Activated CD8-positive, alpha-beta memory T cell treated with anti-CD3 and anti-CD28 coated beads, Interleukin-2, amount 50 U/mL, for 1 hour (primary cell): ENCODE measurements around the gene AFDN.

Experiments used
- DNase-seq: peaks from one replicate; pipeline ENCODE4 v3.0.0-alpha.2; 2020; ENCODE audit errors: extremely low read depth

Gene AFDN

DNA sequence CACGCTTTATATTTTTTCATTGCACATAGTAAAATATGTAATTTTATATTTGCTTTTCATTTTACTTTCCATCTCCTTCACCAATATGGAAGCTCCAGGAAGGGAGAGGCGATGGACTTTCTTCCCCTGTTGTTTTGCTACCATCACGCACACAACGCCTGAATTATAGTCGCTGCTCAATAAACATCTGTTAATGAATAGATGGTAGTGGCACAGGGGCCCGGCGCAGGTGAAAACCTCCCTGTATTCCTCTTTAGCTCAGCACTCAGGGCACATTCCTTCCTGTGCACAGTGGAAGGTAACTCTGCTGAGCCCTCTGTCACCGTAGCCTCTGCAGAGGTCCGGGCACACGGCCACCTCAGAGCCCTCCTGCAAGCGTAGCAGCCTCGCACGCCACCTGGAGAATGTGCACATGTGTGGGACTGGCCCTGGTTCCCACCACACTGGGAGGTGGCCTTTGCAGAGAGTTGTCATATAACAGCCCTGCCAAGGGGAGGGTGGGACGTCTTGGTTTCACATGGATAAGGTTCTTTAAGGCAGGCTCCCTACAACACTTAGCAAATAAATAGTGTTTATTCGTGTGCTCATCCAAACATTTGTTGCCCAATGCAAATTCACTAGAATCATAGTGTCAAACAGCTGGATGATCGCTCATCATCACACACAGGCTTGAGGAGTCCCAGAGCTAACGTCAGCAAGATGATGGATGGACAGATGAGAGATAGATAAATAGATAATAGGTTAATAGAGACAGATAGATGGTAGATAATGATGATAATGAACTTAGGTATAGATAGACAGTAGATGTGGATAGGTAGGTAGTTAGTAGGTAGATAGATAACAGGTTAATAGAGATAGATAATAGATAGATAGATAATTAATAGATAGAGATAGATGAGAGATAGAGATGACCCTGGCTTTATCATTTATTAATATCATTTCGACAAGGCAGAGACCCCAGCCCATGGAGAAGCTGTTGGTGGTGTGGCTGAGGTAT, 32.3 kb upstream of the AFDN start:
- DNase-seq: no peak

DNA sequence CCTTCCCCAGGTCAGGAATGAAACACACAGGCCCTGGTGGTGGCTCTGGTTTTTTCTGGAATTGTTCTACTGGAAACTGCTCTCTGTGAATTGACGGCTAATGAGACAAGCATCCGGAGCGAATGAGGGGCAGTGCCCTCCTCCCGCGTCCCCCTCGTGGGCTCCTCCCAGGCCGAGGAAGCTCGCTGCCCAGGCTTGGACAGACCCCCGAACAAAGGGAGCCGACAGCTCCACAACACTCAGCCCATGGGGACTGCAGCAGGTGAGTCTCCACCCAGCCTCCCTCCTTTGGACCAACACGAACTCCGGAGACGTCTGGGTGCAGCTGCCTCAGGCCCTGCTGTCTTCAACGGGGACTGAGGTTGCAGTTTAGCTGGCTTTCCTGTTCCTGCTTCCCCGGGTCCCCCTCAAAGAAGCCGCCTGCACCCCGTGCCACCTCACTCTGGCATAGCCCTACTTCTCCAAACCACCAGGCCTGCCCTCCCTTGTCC, 31.3 kb upstream of the AFDN start:
- no peak for DNase-seq

DNA sequence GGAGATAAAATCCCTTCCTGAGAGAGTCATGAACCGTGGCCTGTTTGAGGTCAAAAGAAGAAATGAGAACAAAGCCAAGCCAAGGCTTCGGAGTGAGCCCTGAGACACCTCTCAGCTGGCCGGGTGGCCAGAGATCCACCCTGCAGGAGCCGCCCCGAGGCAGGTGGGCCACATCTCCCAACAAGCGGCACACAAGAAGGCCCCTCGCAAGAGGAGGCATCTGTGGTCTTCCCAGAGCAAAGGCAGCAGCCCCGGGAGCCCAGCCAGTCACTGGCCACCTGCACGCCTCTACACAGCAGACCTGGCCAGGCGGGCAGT, 30.9 kb upstream of the AFDN start:
- DNase-seq: no peak

DNA sequence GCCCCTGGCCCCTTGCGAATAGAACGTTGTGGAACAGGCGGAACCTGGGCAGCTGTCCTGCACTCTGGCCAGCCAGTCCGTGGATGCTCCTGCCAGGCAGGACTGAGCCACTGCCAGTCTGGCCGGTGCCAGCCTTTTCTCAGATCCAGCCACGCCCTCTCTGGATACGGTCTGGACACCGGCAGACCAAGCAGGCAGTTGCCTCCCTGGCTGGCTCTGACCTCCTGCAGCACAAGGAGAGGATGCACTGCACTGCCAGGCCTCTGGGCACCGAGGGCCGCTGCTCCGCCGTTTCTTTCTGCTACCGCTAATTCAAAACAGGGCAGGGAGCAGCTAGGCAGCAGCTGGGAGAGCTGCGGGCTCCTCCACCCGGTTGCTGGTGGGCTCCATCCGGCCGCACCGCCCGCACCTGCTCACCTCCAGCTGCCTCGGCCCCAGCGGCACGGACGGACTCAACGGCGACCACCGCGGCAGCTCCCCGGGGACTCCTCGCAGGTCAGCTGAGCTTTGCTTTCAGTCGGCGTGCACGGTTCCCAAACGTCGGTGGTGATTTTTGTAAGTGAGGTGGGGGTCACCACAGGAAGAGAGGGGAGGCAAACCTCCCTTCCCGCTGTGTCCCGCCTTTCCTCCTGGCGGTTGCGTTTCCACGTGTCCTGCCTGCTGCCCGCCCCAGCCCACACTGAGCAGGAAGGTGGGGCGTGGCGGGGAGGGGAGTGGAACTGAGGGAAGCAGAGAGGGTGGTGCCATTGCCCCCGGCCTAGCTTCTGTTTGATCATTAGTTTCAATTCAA, 30.3 kb upstream of the AFDN start:
- no peak for DNase-seq

DNA sequence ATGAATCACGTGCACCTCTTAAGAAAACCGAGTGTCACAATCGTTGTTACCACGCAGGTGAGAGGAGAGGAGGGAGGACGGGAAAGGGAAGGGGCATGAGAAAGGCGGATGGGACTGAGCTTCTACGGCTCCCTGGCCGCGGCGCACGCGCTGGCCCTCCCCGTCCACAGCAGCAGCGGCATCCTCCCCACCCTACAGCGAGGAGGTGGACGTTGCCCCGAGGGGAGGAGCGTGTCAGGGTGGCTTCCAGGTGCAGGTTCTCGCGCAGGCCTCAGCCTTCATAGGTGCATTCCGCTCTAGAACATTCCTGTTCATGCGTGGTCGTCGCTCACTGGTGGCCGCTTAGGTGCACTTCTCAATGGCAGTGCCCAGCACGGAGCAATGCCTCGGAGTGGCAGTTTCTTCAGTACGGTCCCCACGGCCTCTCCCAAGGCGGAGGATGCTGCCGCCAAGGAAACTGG, 29.7 kb upstream of the AFDN start:
- DNase-seq: no peak

DNA sequence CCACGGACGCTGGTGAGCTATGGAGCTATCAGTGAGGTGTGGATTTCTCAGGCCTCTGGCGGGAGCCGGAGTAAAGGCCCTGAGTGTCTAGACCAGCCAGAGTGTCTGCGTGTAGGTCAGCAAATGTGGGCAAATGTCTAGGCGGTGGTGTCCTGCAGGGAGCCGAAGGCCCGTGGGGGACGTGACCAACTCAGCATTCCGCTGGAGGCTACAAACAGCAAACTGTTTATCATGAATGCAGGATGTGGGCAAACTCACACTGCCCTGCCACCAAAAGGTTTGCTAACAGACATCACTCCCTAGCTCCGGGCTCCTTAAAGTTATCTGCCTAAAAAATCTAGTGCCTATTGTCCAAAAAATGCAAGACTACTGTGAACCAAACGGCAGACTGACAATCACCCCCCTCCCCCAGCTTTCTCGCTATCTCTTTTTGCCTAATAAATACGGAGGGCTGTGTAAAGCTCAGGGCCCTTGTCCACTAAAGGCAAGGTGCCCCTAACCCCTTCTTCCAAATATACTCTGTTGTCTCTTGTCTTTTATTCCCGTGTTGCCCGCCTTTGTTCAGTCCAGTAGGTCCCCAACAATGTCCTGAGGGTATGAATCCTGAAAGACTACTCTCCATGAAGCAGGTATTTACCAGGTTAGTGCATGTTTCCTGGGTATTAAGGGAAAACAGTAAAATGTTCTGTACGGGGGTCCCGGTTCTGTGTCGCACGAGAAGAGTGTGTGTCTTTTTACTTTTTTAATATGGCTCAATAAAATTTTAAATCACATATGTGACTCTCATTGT, 29.0 kb upstream of the AFDN start:
- DNase-seq: no peak

DNA sequence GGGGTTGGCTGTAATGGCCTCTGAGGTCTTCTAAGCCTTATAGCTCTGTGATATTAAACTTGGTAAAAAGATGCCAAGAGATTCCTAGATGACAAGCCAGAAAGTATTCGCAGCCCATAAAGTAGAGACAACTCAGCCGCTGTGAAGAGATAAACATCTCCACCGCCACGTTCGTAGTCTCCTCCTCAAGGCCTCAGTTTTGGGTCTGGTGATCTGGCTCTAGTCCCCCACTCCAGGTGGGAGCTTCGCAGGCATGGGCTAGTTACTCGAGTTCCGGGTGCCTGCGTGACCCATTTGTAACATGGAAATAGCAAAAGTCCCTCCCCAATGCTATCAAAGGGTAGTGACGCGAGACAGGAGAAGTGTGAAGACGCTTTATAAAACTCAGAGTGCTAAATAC, 28.3 kb upstream of the AFDN start:
- no peak for DNase-seq

DNA sequence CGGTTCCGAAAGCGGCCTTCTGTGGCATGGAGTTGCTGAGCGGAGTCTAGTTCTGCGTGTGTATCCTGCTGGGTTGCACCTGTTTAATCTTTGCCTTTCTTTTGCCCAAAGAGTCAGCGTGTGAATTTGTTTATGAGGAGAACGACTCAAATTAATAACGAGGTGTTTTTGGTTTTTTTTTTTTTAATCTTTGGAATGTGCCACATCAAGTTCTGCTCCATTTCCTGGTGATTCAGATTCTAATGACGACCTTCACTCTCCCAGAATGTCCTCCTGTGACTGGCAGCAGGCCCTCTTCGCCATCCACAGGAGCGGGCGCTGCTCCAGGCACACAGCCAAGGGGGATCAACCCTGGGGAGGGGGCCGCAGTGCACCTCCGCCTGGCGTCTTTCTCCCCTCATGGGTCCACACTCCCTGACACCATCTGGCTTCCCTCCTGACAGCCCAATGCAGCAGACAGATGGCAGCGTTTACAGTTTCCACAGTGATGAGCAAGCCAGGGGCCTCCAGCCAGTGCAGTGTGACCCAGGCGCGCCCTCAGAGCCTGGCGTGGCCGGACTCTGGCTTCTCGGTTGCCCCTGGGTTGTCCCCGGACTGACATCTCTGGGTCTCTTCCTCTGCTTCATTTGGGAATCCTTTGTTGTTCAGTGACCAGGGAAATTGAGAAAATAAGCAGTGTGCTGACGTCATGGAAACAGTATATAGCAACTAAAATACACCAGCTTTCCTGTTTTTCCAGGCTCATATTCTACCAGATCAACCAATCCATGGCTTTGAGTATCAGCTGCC, 27.5 kb upstream of the AFDN start:
- no peak for DNase-seq

DNA sequence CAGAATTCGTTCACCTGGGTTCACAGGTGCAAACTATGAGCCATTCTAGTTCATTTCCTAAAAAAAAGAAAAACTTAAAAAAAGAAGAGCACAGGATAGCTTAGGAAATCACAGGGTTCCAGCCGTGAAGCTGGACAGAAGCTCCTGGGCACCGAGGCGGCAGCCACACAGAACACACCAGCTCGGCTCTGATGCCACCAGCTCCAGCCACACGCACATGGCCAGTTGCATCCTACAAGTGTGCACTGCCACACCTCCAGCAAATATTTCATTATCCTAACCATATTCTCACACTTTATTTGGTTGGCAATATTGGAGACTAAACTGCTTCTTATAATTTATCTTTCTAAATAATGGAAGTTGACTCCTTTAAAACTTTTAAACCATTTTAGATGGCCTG, 26.2 kb upstream of the AFDN start:
- DNase-seq: no peak

DNA sequence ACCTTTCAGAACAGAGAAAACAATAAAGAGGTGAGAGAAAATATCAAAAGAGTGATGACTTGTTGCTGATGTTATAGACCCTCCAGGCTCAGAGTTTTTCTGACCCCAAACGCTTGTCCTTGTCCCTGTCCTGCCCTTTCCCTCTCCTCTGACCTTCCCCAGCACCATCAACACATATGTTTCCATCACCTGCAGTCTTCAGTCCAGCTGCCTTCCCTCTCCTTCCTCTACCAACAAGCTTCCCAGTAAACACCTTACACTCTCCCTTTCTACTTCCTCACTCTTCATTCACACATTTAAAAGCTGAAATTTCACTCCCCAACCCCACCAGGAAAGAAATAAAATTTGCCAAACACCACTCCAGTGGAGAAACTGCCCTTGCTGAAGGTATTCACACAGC, 25.4 kb upstream of the AFDN start:
- no peak for DNase-seq

DNA sequence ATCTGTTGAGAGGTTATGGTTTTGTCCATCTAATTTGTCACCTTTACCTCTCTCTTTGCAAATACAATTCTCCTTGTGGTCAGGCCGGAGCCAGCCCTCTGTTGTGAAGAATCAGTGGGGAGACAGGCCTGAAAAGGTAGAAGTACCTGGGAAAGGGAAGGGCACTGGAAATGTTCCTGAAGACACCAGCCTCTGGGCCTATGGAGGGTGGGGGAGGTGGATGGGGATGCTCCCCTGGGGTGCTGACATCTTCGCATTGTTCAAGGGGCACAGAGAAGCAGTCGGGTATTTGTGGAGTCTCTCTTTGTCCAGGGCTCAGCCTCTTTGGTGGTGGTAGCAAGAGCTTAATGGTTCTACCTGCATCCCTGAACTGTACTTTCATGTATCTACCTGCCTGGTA, 24.4 kb upstream of the AFDN start:
- no peak for DNase-seq

DNA sequence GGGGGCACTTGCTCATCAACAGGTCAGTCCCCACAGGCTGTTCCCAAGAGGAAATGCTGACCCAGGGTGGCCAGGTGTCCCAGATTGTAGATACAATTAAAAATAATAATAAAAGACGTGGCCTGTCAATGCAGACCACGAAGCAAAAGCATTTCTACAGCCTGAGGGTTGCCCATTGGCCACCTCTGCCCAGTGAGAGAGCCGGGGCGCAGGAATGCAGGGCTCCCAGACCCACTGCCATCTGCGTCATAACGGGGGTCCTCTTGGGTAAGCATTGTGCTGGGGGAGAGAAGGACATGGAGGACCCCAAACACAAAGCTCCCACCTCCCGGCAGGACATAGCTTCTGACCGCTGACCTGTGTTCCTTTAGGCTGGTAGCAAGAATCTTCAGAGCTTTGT, 22.9 kb upstream of the AFDN start:
- DNase-seq: no peak

DNA sequence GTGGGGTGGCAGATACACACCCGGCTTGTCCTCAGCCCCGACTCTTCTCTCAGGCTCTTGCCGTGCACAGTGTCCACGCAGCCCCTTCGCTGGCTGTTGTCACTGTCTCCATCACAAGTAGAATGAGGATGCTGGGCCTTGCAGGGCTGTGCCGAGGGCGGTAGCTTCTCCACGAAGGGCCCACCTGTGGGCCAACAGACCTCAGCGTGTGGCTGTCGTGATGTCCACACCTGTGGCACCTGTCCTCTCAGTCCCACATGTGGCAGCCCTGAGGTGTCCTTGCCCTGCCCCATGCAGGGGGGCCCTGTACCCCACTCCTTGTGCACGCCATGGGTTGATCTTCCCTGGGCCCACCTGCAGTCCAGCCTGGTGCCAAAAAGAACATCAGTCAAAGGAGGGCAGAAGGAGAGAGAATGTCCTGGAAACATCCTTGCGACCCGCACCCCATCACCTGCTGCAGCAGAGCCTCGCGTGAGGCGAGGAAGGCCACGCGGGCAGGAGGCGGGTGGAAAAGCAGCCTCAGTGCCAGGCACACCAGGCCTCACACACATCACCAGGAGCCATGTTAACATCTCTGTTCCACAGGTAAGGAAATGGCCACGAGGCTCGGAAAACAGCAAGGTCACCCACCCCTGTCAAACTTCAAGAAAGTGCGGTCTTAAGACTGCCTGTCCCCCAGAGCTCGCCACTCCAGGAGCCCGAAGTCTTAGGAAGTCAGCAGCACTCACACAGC, 22.3 kb upstream of the AFDN start:
- no peak for DNase-seq

DNA sequence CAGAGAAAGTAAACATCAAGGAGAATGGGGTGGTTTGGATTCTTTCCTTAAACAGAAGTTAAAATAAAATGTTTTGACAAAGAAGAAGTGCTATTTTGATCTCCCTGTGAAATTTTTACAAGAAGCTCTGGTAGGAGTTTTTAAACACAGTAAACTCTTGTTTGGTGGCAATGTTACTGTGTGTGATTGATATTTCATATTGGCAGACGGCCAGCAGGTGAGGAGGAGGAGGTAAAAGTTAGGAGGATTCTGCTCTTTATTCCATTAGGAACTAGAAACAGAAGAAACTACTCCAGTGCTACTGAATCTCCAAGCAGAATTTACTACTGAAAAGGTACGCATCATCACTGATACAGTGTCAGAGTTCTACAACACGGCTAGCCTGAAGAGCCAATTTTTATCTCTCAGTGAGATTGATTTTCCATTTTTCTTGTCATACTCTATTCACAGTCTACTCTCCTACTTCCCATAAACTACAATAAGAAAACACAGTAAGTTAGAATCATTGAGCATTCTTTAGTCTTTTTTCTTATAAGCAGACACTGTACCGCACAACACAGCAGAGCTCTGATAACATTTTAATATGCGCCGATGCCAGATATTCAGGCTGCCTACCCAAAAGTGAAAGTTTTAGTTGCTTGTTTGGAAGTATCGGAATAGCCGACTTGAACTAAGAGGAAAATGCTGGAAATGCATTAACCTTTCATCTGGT, 21.2 kb upstream of the AFDN start:
- no peak for DNase-seq

DNA sequence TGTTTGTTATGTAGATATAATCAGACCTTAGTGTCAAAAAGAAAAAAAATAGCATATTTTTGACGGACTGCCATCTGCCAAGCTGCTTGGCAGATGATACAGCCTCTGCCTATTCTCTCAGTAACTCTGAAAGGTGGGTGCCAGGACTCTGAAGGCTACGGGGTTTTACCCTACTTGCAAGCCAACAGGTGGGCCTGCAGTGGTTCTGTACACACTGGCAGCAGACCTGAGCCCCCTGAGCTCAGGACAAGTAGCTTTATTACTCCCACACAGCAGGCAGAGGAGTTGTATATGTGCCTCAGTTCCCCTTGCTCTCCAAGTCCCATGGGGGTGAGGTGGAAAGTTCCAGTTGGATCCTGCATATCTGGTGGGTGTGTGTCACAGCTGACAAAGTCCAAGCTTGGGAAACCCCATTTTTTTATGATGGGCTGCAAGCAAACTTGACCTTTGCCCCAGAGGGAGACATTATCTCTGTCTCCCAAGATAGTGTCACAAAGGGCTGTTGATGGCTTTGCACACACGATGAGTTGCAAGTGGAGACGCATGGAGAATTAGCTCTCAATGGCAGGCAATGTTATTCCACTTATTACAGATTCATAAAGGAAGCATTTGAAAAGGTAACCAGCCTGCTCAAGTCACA, 20.5 kb upstream of the AFDN start:
- no peak for DNase-seq

DNA sequence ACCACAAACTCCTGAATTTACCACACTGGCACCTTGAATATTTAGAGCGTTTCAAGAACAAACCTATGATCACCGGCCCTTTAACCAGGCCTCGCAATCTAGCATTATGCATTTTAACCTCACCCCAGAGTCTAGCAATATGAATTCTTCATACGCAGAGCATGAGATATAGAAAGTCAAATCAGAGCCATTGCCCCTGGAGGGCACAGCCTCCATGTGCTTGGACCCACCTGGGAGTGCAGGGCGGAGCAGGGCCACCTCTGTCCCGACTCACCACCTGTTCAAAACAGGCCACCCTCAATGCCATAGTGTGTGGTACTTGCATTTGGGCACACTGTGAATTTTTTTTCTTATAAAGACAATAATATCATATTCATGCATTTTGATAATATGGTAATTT, 19.5 kb upstream of the AFDN start:
- DNase-seq: no peak

DNA sequence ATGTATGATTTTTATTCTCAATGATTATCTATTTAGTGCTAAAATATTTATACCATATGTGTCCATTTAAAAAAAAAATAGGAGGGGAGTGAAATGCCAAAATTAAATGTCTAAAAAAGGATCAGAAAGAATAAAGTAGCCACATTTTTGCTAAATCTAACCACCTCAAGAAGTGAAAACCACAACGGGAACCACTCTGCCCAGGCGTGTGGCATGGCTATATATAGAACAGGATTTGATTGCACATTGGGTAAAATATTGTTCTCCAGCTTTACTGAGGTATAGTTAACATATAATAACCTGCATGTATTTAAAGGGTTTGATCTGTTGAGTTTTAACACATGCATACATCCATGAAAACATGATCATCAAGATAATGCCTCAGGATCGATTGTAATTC, 19.0 kb upstream of the AFDN start:
- no peak for DNase-seq

DNA sequence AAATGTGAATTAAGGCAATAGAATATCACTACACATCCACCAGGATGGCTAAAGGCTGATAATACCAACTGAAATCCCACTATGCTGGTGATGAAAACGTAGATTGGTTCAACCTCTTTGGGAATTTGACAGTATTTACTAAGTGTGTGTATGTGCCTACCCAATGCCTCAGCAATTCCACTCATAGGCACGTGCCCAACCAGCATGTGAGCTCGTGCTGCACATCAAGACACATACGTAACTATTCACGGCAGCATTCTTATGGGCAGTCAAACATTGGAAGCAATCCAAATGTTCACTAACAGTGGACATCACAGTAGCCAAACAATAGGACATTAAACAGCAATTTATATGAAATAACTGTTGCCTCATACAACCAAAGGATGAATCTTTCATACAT, 15.7 kb upstream of the AFDN start:
- DNase-seq: no peak

DNA sequence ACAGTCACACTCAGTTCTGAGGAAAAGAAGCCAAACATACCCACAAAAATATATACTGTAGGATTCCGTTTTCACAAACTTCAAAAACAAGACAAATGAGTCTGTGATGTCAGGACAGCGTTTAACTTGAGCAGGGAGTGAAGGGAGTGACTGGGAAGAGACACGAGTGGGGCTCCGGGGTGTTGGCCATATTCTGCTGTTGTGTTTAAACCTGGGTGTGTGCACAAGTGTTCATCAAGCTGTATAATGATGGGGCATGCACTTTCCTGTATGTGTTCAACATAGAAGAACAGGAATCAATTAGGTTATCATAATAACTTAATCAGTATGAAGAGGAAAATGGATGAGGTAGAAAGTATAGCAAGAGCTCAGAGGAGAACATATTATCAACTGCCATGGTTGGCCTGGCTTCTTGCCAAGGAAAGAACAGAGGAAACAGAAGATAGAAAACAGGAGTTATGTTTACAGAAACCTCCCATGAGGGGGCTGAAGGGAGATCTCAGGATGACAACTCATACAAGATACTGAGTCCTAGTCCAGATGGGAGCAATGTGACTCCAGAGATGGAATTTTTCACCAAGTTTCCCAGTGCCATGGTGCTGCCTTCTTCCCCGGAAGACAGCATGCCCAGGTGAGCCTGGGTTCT, 15.1 kb upstream of the AFDN start:
- no peak for DNase-seq
